Neural cell (in vitro differentiated cells): ENCODE results near the gene KIF5B. TPM values are rescaled to one million over a fixed set of nuclear protein-coding genes. Genes with fewer than 3 reads are reported as not detected.
"Not testable (repeated sequence)": the region's sequence is repeated elsewhere in the genome, so short reads cannot be mapped to it uniquely, and the experiment has no call there.

Experiments
- H2AFZ ChIP-seq: fragments of 200-600, 300-800 bp; sonication (generic), shearing (Covaris generic); 2 replicates; pipeline ENCODE4 v1.6.0; 2014; ENCODE audit warnings: low read depth, mild to moderate bottlenecking, antibody characterized with exemption, low read length, moderate library complexity
- H3F3A ChIP-seq: fragments of 200-600 bp; shearing (Covaris generic); 2 replicates; pipeline ENCODE4 v1.6.1; 2016; ENCODE audit warnings: mild to moderate bottlenecking, moderate library complexity, mixed read lengths, antibody characterized with exemption, low read length; ENCODE audit not compliant: insufficient read depth, poor library complexity, severe bottlenecking
- H3K27ac ChIP-seq: fragments of 200-600, 300-800 bp; sonication (generic), shearing (Covaris generic); 2 replicates; pipeline ENCODE4 v1.5.1; 2014; ENCODE audit warnings: mild to moderate bottlenecking, low read length, moderate library complexity
- H3K27me3 ChIP-seq: fragments of 300-800, 200-600 bp; sonication (generic), shearing (Covaris generic); 2 replicates; pipeline ENCODE4 v1.6.0; 2014; ENCODE audit warnings: mild to moderate bottlenecking, low read depth, low read length, moderate library complexity; ENCODE audit not compliant: insufficient read depth
- H3K36me3 ChIP-seq: fragments of 300-800, 200-600 bp; sonication (generic), shearing (Covaris generic); 2 replicates; pipeline ENCODE4 v1.5.1; 2014; ENCODE audit warnings: mild to moderate bottlenecking, antibody characterized with exemption, low read length, moderate library complexity; ENCODE audit not compliant: insufficient read depth
- H3K4me2 ChIP-seq: fragments of 300-800, 200-600 bp; sonication (generic), shearing (Covaris generic); 2 replicates; pipeline ENCODE4 v1.6.0; 2014; ENCODE audit warnings: mild to moderate bottlenecking, low read length
- H3K4me3 ChIP-seq: fragments of 300-800, 200-600 bp; sonication (generic), shearing (Covaris generic); 2 replicates; pipeline ENCODE4 v1.5.1; 2014; ENCODE audit warnings: mild to moderate bottlenecking, low read length, moderate library complexity
- H3K79me2 ChIP-seq: fragments of 200-600 bp; shearing (Covaris generic); replicated peaks from 2 replicates; pipeline ENCODE4 v1.6.0; 2014; ENCODE audit warnings: mild to moderate bottlenecking, low read length, moderate library complexity; ENCODE audit not compliant: insufficient read depth
- H3K9ac ChIP-seq: fragments of 300-800, 200-600 bp; sonication (generic), shearing (Covaris generic); 2 replicates; pipeline ENCODE4 v1.6.1; 2016; ENCODE audit warnings: mild to moderate bottlenecking, low read length, mixed read lengths
- H3K9me2 ChIP-seq: fragments of 200-600 bp; shearing (Covaris generic); 2 replicates; pipeline ENCODE4 v1.6.1; 2016; ENCODE audit warnings: mild to moderate bottlenecking, low read length, mixed read lengths; ENCODE audit not compliant: insufficient read depth
- H3K9me3 ChIP-seq: fragments of 200-600, 300-800 bp; sonication (generic), shearing (Covaris generic); 2 replicates; pipeline ENCODE4 v1.6.1; 2016; ENCODE audit warnings: mild to moderate bottlenecking, mixed run types, low read length, moderate library complexity, mixed read lengths
- H4K20me1 ChIP-seq: fragments of 200-600 bp; shearing (Covaris generic); 2 replicates; pipeline ENCODE4 v1.6.1; 2016; ENCODE audit warnings: mild to moderate bottlenecking, mixed run types; ENCODE audit not compliant: insufficient read depth
- EP300 ChIP-seq: fragments of 450-650 bp; conservative IDR thresholded peaks from 2 replicates; pipeline ENCODE4 v1.6.1; 2014; ENCODE audit warnings: antibody characterized with exemption, mild to moderate bottlenecking, moderate library complexity; ENCODE audit not compliant: poor library complexity, severe bottlenecking
- EZH2 ChIP-seq: fragments of 200-600, 300-800 bp; shearing (Covaris generic), sonication (generic); IDR thresholded peaks from 2 replicates; pipeline ENCODE4 v1.6.1; 2014; ENCODE audit warnings: antibody characterized with exemption, low read length, borderline replicate concordance, mild to moderate bottlenecking; ENCODE audit not compliant: insufficient read depth, poor library complexity, severe bottlenecking
- MXI1 ChIP-seq: fragments of 450-650 bp; conservative IDR thresholded peaks from 2 replicates; pipeline ENCODE4 v1.6.1; 2014; ENCODE audit warnings: antibody characterized with exemption, mild to moderate bottlenecking; ENCODE audit not compliant: poor library complexity, severe bottlenecking
- POLR2AphosphoS5 ChIP-seq: IDR thresholded peaks from 2 replicates; pipeline ENCODE4 v1.6.1; 2012
- RAD21 ChIP-seq: fragments of 450-650 bp; conservative IDR thresholded peaks from 2 replicates; pipeline ENCODE4 v1.6.1; 2014; ENCODE audit warnings: antibody characterized with exemption, mild to moderate bottlenecking, moderate library complexity
- SMC3 ChIP-seq: fragments of 450-650 bp; conservative IDR thresholded peaks from 2 replicates; pipeline ENCODE4 v1.6.1; 2014; ENCODE audit warnings: antibody characterized with exemption, mild to moderate bottlenecking, moderate library complexity; ENCODE audit not compliant: poor library complexity
- TAF1 ChIP-seq: IDR thresholded peaks from 2 replicates; pipeline ENCODE4 v1.6.1; 2012; ENCODE audit warnings: low read depth
- polyA plus RNA-seq: library from polyadenylated mRNA; depleted of rRNA; stranded (reverse); fragments of >200 nt; gene quantifications from 2 replicates; pipeline ENCODE4 v1.2.3, GENCODE V29; 2014
- TF ChIP-seq, protein P1 (sequence below): IDR thresholded peaks from 2 replicates; pipeline ENCODE4 v1.6.1; 2012; ENCODE audit warnings: borderline replicate concordance
- TF ChIP-seq, protein P2 (sequence below): fragments of 450-650 bp; IDR thresholded peaks from 2 replicates; pipeline ENCODE4 v1.5.1; 2014; ENCODE audit warnings: antibody characterized with exemption, mild to moderate bottlenecking, moderate library complexity; ENCODE audit not compliant: poor library complexity, severe bottlenecking

Gene KIF5B
- polyA plus RNA-seq, 1 donor from 2014 or later = 96.3 TPM

DNA sequence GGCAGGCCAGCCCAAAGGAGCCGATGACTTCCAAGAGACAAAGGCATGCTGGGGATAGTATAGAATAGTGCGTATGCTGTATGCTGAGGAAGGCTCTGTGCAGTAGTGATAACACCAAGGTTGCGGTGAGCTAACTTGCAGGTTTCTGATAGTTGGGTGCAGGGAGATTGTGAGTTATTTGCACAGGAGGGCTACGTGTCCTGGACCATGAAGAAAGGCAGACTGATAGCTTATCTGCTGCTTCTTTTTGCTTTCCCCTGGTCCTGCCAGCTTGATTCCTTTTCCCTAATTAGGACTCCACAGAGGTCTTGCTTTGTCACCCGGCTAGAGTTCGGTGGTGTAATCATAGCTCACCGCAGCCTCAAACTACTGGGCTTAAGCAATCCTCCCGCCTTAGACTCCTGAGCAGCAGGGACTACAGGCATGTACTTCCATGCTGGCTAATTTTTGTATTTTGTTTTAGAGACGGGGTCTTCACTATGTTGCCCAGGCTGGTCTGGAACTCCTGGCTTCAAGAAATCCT lies 83.6 kb downstream of the KIF5B start:
- H2AFZ ChIP-seq = no peak overlapping the region
- H3K36me3 ChIP-seq = no peaks in the 10 kb centered on the region
- no peak overlapping the region for H3K9ac ChIP-seq
- H3K4me3 ChIP-seq = no peak overlapping the region
- no peaks in the 10 kb centered on the region for H3K9me3 ChIP-seq
- no peaks in the 10 kb centered on the region for H4K20me1 ChIP-seq
- no peak overlapping the region for H3K4me2 ChIP-seq
- H3K27me3 ChIP-seq = no peaks in the 10 kb centered on the region
- H3K9me2 ChIP-seq = no peaks in the 10 kb centered on the region
- TF ChIP-seq EZH2 (no peak), TAF1 (no peak), MXI1 (no peak), SMC3 (no peak), EP300 (no peak), POLR2AphosphoS5 (no peak), RAD21 (no peak)
- TF ChIP-seq, protein P1, sequence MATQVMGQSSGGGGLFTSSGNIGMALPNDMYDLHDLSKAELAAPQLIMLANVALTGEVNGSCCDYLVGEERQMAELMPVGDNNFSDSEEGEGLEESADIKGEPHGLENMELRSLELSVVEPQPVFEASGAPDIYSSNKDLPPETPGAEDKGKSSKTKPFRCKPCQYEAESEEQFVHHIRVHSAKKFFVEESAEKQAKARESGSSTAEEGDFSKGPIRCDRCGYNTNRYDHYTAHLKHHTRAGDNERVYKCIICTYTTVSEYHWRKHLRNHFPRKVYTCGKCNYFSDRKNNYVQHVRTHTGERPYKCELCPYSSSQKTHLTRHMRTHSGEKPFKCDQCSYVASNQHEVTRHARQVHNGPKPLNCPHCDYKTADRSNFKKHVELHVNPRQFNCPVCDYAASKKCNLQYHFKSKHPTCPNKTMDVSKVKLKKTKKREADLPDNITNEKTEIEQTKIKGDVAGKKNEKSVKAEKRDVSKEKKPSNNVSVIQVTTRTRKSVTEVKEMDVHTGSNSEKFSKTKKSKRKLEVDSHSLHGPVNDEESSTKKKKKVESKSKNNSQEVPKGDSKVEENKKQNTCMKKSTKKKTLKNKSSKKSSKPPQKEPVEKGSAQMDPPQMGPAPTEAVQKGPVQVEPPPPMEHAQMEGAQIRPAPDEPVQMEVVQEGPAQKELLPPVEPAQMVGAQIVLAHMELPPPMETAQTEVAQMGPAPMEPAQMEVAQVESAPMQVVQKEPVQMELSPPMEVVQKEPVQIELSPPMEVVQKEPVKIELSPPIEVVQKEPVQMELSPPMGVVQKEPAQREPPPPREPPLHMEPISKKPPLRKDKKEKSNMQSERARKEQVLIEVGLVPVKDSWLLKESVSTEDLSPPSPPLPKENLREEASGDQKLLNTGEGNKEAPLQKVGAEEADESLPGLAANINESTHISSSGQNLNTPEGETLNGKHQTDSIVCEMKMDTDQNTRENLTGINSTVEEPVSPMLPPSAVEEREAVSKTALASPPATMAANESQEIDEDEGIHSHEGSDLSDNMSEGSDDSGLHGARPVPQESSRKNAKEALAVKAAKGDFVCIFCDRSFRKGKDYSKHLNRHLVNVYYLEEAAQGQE = no peak
- TF ChIP-seq, protein P2, sequence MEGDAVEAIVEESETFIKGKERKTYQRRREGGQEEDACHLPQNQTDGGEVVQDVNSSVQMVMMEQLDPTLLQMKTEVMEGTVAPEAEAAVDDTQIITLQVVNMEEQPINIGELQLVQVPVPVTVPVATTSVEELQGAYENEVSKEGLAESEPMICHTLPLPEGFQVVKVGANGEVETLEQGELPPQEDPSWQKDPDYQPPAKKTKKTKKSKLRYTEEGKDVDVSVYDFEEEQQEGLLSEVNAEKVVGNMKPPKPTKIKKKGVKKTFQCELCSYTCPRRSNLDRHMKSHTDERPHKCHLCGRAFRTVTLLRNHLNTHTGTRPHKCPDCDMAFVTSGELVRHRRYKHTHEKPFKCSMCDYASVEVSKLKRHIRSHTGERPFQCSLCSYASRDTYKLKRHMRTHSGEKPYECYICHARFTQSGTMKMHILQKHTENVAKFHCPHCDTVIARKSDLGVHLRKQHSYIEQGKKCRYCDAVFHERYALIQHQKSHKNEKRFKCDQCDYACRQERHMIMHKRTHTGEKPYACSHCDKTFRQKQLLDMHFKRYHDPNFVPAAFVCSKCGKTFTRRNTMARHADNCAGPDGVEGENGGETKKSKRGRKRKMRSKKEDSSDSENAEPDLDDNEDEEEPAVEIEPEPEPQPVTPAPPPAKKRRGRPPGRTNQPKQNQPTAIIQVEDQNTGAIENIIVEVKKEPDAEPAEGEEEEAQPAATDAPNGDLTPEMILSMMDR = no peak
- H3K79me2 ChIP-seq = no peaks in the 10 kb centered on the region
- H3K27ac ChIP-seq = no peak overlapping the region
- no peaks in the 10 kb centered on the region for H3F3A ChIP-seq

DNA sequence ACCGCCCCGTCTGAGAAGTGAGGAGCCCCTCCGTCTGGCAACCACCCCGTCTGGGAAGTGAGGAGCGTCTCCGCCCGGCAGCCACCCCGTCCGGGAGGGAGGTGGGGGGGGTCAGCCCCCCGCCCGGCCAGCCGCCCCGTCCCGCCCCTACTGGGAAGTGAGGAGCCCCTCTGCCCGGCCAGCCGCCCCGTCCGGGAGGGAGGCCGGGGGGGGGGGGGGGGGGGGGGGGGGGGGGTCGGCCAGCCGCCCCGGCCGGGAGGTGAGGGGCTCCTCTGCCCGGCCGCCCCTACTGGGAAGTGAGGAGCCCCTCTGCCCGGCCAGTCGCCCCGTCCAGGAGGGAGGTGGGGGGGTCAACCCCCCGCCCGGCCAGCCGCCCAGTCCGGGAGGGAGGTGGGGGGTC lies 86.4 kb downstream of the KIF5B start:
- H3K4me3 ChIP-seq, H3F3A ChIP-seq, H3K27ac ChIP-seq, H3K27me3 ChIP-seq, H3K4me2 ChIP-seq, H4K20me1 ChIP-seq, H3K79me2 ChIP-seq, H3K9ac ChIP-seq, H3K9me3 ChIP-seq, H2AFZ ChIP-seq, H3K36me3 ChIP-seq, H3K9me2 ChIP-seq: not testable (repeated sequence)

DNA sequence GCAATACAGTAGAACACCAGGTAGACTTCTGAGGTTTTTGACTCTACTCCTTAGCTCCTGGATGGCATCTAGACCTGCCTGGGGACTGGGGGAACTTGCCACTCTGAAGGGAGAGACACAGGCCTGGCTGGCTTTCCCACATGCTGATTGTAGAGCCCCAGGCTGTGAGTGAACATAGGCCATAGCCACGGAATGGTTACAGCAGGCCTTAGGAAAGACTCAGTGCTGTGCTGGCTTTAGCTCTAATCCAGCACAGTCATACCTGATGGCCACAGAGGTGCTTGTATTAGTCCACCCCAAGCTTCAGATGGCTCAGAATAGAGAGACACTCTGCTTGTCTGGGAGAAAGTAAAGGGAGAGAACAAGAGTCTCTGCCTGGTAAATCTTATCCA lies 92.6 kb downstream of the KIF5B start:
- H3K36me3 ChIP-seq = no peaks in the 10 kb centered on the region
- no peak for TF ChIP-seq TAF1
- TF ChIP-seq EP300 = no peak
- TF ChIP-seq, protein P2 = no peak
- TF ChIP-seq, protein P1 = no peak
- TF ChIP-seq POLR2AphosphoS5 = no peak
- no peak for TF ChIP-seq MXI1
- TF ChIP-seq EZH2 = no peak
- TF ChIP-seq SMC3 = no peak
- TF ChIP-seq RAD21 = no peak
- H3K4me2 ChIP-seq = no peak overlapping the region
- H3K9ac ChIP-seq = no peak overlapping the region
- no peak overlapping the region for H3K27ac ChIP-seq
- H3K4me3 ChIP-seq = no peak overlapping the region
- H3K9me3 ChIP-seq = no peaks in the 10 kb centered on the region
- no peaks in the 10 kb centered on the region for H3K9me2 ChIP-seq
- H2AFZ ChIP-seq = no peak overlapping the region
- H3F3A ChIP-seq = no peaks in the 10 kb centered on the region
- no peaks in the 10 kb centered on the region for H3K79me2 ChIP-seq
- H4K20me1 ChIP-seq = no peaks in the 10 kb centered on the region
- no peaks in the 10 kb centered on the region for H3K27me3 ChIP-seq
